K562 (cell line): ENCODE data around the gene MLH1. TPM values are rescaled to one million over a fixed set of nuclear protein-coding genes. Genes with fewer than 3 reads are reported as not detected.

Experiments
- ATAC-seq: fragments of 200-7000 bp; cut with Tn5 transposase; 3 replicates; pipeline ENCODE4 v1.9.1; 2020; ENCODE audit warnings: moderate library complexity
- BruUV-seq: library from RNA; stranded (reverse); fragments of 400-500 nt; replicated peaks from 2 replicates; lab custom pipeline; 2021; lab: Mats Ljungman, UMichigan
- CTCF ChIA-PET: fragments of 300-600 bp; formaldehyde crosslinking; extraction: SDS; loops from one replicate; lab custom pipeline; 2021; ENCODE audit warnings: low intra/inter-chr PET ratio; lab: Yijun Ruan, JAX
- POLR2A ChIA-PET: fragments of 300-600, 350-650 bp; sonication (Branson Sonifier 250); formaldehyde crosslinking; extraction: SDS; loops from one replicate; lab custom pipeline; 2021; ENCODE audit warnings: antibody characterized with exemption, inconsistent platforms; lab: Yijun Ruan, JAX
- DNase-seq, 4 experiments: peaks; one replicate each; pipeline versions ENCODE4 v3.0.0 to v3.0.0-alpha.2; 2011 to 2018; ENCODE audit warnings: low spot score in 3 of 4, mixed read lengths in 3 of 4; ENCODE audit errors: extremely low read depth in 1 of 4
- FAIRE-seq: peaks from 2 replicates; lab custom pipeline; 2011; peaks lifted over from hg19 to GRCh38; lab: Jason Lieb, UNC
- H2AFZ ChIP-seq: 2 replicates; pipeline ENCODE4 v1.6.0; 2011; ENCODE audit warnings: low read depth, low read length, control low read depth, inconsistent platforms
- H3K27ac ChIP-seq: fragments of 200-600 bp; 3 replicates; pipeline ENCODE4 v1.8.0; 2011; ENCODE audit warnings: low read depth, mild to moderate bottlenecking, control low read depth, inconsistent platforms, low read length, moderate library complexity, mixed read lengths; ENCODE audit errors: extremely low read depth
- H3K27me3 ChIP-seq, 2 experiments: fragments of 300-600 bp in 1 of 2; 2 replicates in 1 of 2; 3 replicates in 1 of 2; pipeline versions ENCODE4 v1.6.0 to v1.8.0; 2011; ENCODE audit warnings: inconsistent platforms in 2 of 2, low read length in 2 of 2, mild to moderate bottlenecking in 1 of 2, mixed read lengths in 1 of 2, moderate library complexity in 1 of 2; ENCODE audit not compliant: control insufficient read depth in 2 of 2, insufficient read depth in 2 of 2
- H3K36me3 ChIP-seq: fragments of 300-600 bp; 3 replicates; pipeline ENCODE4 v1.8.0; 2011; ENCODE audit warnings: mild to moderate bottlenecking, low read length, inconsistent platforms; ENCODE audit not compliant: control insufficient read depth, insufficient read depth
- H3K4me1 ChIP-seq, 2 experiments: fragments of 200-600 bp in 1 of 2; replicated peaks in 1 of 2; 2 replicates in 1 of 2; 3 replicates in 1 of 2; pipeline versions ENCODE4 v1.5.1 to v1.8.0; 2011; ENCODE audit warnings: inconsistent platforms in 2 of 2, low read length in 2 of 2, mild to moderate bottlenecking in 1 of 2, mixed read lengths in 1 of 2, moderate library complexity in 1 of 2; ENCODE audit not compliant: control insufficient read depth in 2 of 2, insufficient read depth in 2 of 2
- H3K4me2 ChIP-seq: 2 replicates; pipeline ENCODE4 v1.6.1; 2011; ENCODE audit warnings: low read length, control low read depth, inconsistent platforms, mixed read lengths; ENCODE audit not compliant: insufficient read depth
- H3K4me3 ChIP-seq: fragments of 200-600 bp; sonication (generic), shearing (Covaris generic); 2 replicates; pipeline ENCODE4 v1.5.1; 2016; ENCODE audit warnings: control low read depth, inconsistent platforms
- H3K79me2 ChIP-seq: fragments of 200-600 bp; 3 replicates; pipeline ENCODE4 v1.8.0; 2011; ENCODE audit warnings: low read length, inconsistent platforms; ENCODE audit not compliant: control insufficient read depth, insufficient read depth
- H3K9ac ChIP-seq, 2 experiments: 2 replicates each; pipeline versions ENCODE4 v1.6.0 to v1.6.1; 2011; ENCODE audit warnings: low read depth in 2 of 2, low read length in 2 of 2, control low read depth in 1 of 2, inconsistent platforms in 1 of 2, mild to moderate bottlenecking in 1 of 2, mixed read lengths in 1 of 2; ENCODE audit not compliant: insufficient read depth in 1 of 2
- H3K9me1 ChIP-seq: one replicate; pipeline ENCODE4 v1.6.0; 2011; ENCODE audit warnings: inconsistent platforms, mild to moderate bottlenecking, low read length, moderate library complexity; ENCODE audit not compliant: control insufficient read depth, insufficient read depth
- H3K9me3 ChIP-seq: replicated peaks from 2 replicates; pipeline ENCODE4 v1.5.1; 2011; ENCODE audit warnings: low read depth, low read length, inconsistent platforms; ENCODE audit not compliant: control insufficient read depth, insufficient read depth
- H4K20me1 ChIP-seq: replicated peaks from 2 replicates; pipeline ENCODE4 v1.6.1; 2011; ENCODE audit warnings: low read length, inconsistent platforms, mixed read lengths; ENCODE audit not compliant: control insufficient read depth, insufficient read depth
- CREB1 ChIP-seq, 2 experiments: sonication (generic) in 1 of 2; formaldehyde crosslinking in 1 of 2; IDR thresholded peaks; 2 replicates each; pipeline versions ENCODE4 v1.6.1 to v1.8.0; 2012 to 2022; ENCODE audit warnings: inconsistent platforms in 1 of 2, mild to moderate bottlenecking in 1 of 2, missing genetic modification reagents in 1 of 2, moderate library complexity in 1 of 2
- MYC ChIP-seq, 2 experiments: fragments of 250-450 bp in 1 of 2; sonication (Bioruptor Pico) in 1 of 2; IDR thresholded peaks; 2 replicates each; pipeline versions ENCODE4 v1.5.1 to v1.6.1; 2012 to 2021; ENCODE audit warnings: low read depth in 2 of 2, borderline replicate concordance in 1 of 2, improper control_type of control experiment in 1 of 2, low read length in 1 of 2, mild to moderate bottlenecking in 1 of 2, moderate library complexity in 1 of 2
- PYGO2 ChIP-seq: fragments of 450-650 bp; IDR thresholded peaks from 2 replicates; pipeline ENCODE4 v1.6.1; 2016; ENCODE audit warnings: mild to moderate bottlenecking, missing genetic modification characterization, moderate library complexity, missing compliant biosample characterization
- RBM17 ChIP-seq: fragments of 200-400 bp; formaldehyde crosslinking; IDR thresholded peaks from 2 replicates; pipeline ENCODE4 v1.6.1; 2017; ENCODE audit warnings: low read depth, mild to moderate bottlenecking, low read length, borderline replicate concordance
- RBM34 ChIP-seq: fragments of 200-400 bp; formaldehyde crosslinking; IDR thresholded peaks from 2 replicates; pipeline ENCODE4 v1.6.1; 2018; ENCODE audit warnings: low read length, borderline replicate concordance; ENCODE audit not compliant: insufficient read depth
- ZNF3 ChIP-seq: fragments of 250-450 bp; sonication (Bioruptor Pico); IDR thresholded peaks from 2 replicates; pipeline ENCODE4 v1.5.0; 2021; ENCODE audit warnings: mild to moderate bottlenecking, moderate library complexity
- ZNF764 ChIP-seq: fragments of 250-450 bp; sonication (Bioruptor Pico); IDR thresholded peaks from 2 replicates; pipeline ENCODE4 v1.4.0; 2020; ENCODE audit warnings: low read depth, mild to moderate bottlenecking, moderate library complexity
- WGBS: fragments of 100-300 bp; shearing (Covaris generic); methylation state at CpG from one replicate; pipeline ENCODE4 v1.1.6; 2016; ENCODE audit warnings: low coverage, mixed read lengths; ENCODE audit not compliant: insufficient coverage; ENCODE audit errors: missing lambda C conversion rate; 5-methylcytosine and 5-hydroxymethylcytosine counted together
- in situ Hi-C: fragments of 300-500 bp; cut with MboI; formaldehyde crosslinking; loops from 4 replicates; pipeline ENCODE4 v1.15.0; 2018; ENCODE audit warnings: inconsistent platforms, mixed read lengths
- intact Hi-C: fragments of 100-400 bp; cut with micrococcal nuclease; formaldehyde crosslinking; loops from 2 replicates; pipeline ENCODE4 v1.14.2; 2022
- polyA plus RNA-seq, 8 experiments: library from polyadenylated mRNA; depleted of rRNA in 4 of 8; stranded (reverse) in 5 of 8; unstranded in 3 of 8; fragments of >200 nt; fragmentation: Nextera tagmentation in 2 of 8; fragmentation: Illumina TruSeq in 1 of 8; extraction: Ambion mirVana in 2 of 8; extraction: Trizol in 1 of 8; gene quantifications; 2 replicates each; pipeline versions ENCODE4 v1.2.1 to v1.2.3, GENCODE V29; 2011 to 2014; ENCODE audit warnings: inconsistent platforms in 1 of 8, missing spikeins in 1 of 8
- total RNA-seq, 7 experiments: library from RNA; depleted of rRNA in 6 of 7; stranded (reverse); fragments of >200 nt in 6 of 7; fragmentation: Illumina TruSeq in 2 of 7; extraction: Trizol in 2 of 7; gene quantifications; 2 replicates each; pipeline versions ENCODE4 v1.2.1 to v1.2.3, GENCODE V29; 2011 to 2021; ENCODE audit warnings: low replicate concordance in 1 of 7
- TF ChIP-seq, protein P1 (sequence below): fragments of 250-450 bp; sonication (Bioruptor Pico); IDR thresholded peaks from 2 replicates; pipeline ENCODE4 v1.5.0; 2021
- TF ChIP-seq, protein P2 (sequence below): sonication (generic); formaldehyde crosslinking; IDR thresholded peaks from 2 replicates; pipeline ENCODE4 v1.8.0; 2023; ENCODE audit warnings: missing genetic modification reagents, mild to moderate bottlenecking, borderline replicate concordance

The MLH1 gene
- total and polyA plus RNA-seq, 9 of the 15 experiments (the other 6 are each of a cell fraction or from before 2014, with no cell fraction given), result 76.4 to 155 (median 117) TPM

DNA sequence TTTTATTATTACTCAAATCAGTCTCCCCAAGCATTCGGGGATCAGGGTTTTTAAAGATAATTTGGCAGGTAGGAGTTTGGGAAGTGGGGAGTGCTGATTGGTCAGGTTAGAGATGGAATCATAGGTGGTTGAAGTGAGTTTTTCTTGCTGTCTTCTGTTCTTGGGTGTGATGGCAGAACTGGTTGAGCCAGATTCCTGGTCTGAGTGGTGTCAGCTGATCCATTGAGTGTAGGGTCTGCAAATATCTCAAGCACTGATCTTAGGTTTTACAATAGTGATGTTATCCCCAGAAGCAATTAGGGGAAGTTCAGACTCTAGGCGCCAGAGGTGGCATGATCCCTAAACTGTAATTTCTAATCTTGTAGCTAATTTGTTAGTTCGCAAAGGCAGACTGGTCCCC lies 27.9 kb upstream of the MLH1 start:
- Histone ChIP-seq H2AFZ (peak overlapping the region; percentile 5; the same call in 1 of the 2 replicates), H3K9ac (no peak overlapping the region), H3K4me3 (no peak overlapping the region), H3K9me3 (no peaks in the 10 kb centered on the region), H3K27ac (no peak overlapping the region), H4K20me1 (no peaks in the 10 kb centered on the region), H3K79me2 (no peaks in the 10 kb centered on the region), H3K9me1 (no peaks in the 10 kb centered on the region), H3K36me3 (no peaks in the 10 kb centered on the region), H3K4me2 (no peak overlapping the region), H3K4me1 (peaks cover 15% of the 10 kb centered on the region in 2 experiments), H3K27me3 (no peaks in the 10 kb centered on the region)
- CTCF ChIA-PET, result no interaction called here
- ATAC-seq (no peak), DNase-seq (no peak), FAIRE-seq (no peak)
- in situ Hi-C loops, result no loop called here
- POLR2A ChIA-PET, result no interaction called here
- WGBS, result 69% methylated on average over 3 of the region's 3 CpGs
- BruUV-seq, result no TSS peak
- intact Hi-C loops, result no loop called here
- TF ChIP-seq MYC (IDR thresholded peaks at IDR 0.05; ENCODE audit: low read depth, low read length) (no peak), MYC (CRISPR knock-in tag; IDR thresholded peaks at IDR 0.05; ENCODE audit: borderline replicate concordance, low read depth) (no peak), ZNF3 (CRISPR knock-in tag) (no peak), RBM34 (no peak), ZNF764 (CRISPR knock-in tag) (no peak), RBM17 (no peak), CREB1 (IDR thresholded peaks at IDR 0.05) (no peak), CREB1 (CRISPR knock-in tag; IDR thresholded peaks at IDR 0.05) (no peak), PYGO2 (tag) (no peak)
- TF ChIP-seq, protein P1, sequence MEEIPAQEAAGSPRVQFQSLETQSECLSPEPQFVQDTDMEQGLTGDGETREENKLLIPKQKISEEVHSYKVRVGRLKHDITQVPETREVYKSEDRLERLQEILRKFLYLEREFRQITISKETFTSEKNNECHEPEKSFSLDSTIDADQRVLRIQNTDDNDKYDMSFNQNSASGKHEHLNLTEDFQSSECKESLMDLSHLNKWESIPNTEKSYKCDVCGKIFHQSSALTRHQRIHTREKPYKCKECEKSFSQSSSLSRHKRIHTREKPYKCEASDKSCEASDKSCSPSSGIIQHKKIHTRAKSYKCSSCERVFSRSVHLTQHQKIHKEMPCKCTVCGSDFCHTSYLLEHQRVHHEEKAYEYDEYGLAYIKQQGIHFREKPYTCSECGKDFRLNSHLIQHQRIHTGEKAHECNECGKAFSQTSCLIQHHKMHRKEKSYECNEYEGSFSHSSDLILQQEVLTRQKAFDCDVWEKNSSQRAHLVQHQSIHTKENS (CRISPR knock-in tag), result no peak
- TF ChIP-seq, protein P2, sequence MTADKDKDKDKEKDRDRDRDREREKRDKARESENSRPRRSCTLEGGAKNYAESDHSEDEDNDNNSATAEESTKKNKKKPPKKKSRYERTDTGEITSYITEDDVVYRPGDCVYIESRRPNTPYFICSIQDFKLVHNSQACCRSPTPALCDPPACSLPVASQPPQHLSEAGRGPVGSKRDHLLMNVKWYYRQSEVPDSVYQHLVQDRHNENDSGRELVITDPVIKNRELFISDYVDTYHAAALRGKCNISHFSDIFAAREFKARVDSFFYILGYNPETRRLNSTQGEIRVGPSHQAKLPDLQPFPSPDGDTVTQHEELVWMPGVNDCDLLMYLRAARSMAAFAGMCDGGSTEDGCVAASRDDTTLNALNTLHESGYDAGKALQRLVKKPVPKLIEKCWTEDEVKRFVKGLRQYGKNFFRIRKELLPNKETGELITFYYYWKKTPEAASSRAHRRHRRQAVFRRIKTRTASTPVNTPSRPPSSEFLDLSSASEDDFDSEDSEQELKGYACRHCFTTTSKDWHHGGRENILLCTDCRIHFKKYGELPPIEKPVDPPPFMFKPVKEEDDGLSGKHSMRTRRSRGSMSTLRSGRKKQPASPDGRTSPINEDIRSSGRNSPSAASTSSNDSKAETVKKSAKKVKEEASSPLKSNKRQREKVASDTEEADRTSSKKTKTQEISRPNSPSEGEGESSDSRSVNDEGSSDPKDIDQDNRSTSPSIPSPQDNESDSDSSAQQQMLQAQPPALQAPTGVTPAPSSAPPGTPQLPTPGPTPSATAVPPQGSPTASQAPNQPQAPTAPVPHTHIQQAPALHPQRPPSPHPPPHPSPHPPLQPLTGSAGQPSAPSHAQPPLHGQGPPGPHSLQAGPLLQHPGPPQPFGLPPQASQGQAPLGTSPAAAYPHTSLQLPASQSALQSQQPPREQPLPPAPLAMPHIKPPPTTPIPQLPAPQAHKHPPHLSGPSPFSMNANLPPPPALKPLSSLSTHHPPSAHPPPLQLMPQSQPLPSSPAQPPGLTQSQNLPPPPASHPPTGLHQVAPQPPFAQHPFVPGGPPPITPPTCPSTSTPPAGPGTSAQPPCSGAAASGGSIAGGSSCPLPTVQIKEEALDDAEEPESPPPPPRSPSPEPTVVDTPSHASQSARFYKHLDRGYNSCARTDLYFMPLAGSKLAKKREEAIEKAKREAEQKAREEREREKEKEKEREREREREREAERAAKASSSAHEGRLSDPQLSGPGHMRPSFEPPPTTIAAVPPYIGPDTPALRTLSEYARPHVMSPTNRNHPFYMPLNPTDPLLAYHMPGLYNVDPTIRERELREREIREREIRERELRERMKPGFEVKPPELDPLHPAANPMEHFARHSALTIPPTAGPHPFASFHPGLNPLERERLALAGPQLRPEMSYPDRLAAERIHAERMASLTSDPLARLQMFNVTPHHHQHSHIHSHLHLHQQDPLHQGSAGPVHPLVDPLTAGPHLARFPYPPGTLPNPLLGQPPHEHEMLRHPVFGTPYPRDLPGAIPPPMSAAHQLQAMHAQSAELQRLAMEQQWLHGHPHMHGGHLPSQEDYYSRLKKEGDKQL, result no peak
